ENCODE data around the gene MEPCE.
A peak's percentile ranks its signal among the peaks of the same experiment; 100 is the strongest.
"Not testable (repeated sequence)": the region's sequence is repeated elsewhere in the genome, so short reads cannot be mapped to it uniquely, and the experiment has no call there.

The MEPCE gene, protein sequence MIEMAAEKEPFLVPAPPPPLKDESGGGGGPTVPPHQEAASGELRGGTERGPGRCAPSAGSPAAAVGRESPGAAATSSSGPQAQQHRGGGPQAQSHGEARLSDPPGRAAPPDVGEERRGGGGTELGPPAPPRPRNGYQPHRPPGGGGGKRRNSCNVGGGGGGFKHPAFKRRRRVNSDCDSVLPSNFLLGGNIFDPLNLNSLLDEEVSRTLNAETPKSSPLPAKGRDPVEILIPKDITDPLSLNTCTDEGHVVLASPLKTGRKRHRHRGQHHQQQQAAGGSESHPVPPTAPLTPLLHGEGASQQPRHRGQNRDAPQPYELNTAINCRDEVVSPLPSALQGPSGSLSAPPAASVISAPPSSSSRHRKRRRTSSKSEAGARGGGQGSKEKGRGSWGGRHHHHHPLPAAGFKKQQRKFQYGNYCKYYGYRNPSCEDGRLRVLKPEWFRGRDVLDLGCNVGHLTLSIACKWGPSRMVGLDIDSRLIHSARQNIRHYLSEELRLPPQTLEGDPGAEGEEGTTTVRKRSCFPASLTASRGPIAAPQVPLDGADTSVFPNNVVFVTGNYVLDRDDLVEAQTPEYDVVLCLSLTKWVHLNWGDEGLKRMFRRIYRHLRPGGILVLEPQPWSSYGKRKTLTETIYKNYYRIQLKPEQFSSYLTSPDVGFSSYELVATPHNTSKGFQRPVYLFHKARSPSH

DNA sequence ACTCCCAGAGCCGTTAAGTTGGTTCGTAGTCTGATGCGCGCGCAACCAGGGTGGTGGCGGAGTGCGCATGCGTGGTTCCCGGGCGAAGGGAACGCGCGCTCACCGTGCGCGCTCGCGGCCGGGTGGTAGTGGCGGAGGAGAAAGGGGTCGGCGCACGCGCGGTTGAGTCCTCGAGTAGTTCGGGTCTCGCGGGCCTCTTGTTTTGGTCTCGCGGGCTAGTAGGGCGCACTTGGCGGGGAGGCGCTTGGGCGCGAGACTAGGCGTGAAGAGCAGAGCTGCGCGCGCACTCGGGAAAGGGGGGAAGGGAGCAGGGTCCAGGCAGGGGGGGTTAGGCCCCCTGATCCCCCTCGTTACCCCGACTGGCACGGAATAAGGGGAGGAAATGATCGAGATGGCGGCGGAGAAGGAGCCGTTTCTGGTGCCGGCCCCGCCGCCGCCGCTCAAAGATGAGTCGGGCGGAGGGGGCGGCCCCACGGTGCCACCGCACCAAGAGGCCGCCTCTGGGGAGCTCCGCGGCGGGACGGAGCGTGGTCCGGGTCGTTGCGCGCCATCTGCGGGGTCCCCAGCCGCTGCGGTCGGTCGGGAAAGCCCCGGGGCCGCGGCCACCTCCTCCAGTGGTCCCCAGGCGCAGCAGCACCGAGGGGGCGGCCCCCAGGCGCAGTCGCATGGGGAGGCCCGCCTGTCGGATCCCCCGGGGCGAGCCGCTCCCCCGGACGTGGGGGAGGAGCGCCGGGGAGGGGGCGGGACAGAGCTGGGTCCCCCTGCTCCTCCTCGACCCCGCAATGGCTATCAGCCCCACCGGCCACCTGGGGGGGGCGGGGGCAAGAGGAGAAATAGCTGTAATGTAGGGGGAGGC is at the start of gene MEPCE:
Gene MEPCE, plus strand, starts transcription at position 195 of the 856 bp plus-strand sequence. Its CDS starts 188 bp downstream, at position 383.
- DNase-seq, result peak; percentile 93

DNA sequence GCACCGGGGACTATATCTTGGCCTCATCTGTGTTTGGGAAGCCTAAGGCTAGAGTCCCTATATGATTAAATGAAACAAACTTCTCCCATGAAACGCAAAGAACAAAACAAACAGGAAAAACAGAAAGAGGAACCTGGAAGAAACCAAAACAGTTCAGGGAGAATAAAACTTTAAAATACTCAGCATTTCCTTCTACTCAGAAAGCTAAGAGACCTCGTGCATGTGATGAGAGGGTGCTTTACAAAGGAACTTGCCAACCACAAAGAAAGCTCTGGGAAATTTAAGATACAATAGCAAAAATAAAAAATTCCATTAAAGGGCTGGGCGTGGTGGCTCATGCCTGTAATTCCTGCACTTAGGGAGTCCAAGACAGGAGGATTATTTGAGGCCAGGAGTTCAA is 49.4 kb upstream of the MEPCE start:
- no peak for DNase-seq

DNA sequence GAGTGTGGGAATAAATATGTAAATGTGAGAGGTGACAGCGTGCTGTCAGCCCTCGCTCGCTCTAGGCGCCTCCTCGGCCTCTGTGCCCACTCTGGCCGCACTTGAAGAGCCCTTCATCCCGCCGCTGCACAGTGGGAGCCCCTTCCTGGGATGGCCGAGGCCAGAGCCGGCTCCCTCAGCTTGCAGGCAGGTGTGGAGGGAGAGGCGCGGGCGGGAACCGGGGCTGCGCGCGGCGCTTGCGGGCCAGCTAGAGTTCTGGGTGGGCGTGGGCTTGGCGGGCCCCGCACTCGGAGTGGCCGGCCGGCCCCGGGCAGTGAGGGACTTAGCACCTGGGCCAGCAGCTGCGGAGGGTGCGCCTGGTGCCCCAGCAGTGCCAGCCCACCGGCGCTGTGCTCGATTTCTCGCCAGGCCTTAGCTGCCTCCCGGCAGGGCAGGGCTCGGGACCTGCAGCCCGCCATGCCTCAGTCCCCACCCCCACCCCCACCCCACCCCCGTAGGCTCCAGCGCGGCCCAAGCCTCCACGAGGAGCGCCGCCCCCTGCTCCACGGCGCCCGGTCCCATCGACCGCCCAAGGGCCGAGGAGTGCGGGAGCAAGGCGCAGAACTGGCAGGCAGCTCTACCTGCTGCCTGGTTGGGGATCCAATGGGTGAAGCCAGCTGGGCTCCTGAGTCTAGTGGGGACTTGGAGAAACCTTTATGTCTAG is 47.9 kb upstream of the MEPCE start:
- not testable (repeated sequence) for DNase-seq

DNA sequence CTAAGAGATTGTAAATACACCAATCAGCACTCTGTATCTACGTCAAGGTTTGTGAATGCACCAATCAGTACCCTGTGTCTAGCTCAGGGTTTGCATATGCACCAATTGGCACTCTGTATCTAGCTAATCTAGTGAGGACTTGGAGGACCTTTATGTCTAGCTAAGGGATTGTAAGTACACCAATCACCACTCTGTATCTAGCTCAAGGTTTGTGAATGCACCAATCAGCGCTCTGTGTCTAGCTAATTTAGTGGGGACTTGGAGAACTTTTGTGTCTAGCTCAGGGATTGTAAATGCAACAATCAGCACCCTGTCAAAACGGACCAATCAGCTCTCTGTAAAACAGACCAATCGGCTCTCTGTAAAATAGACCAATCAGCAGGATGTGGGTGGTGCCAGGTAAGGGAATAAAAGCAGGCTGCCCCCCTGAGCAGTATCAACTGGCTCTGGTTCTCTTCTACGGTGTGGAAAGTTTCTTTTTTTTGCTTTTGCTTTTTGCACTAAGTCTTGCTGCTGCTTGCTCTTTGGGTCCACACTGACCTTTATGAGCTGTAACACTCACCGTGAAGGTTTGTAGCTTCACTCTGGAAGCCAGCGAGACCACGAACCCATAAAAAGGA is 47.3 kb upstream of the MEPCE start:
- peak; percentile 24 for DNase-seq

DNA sequence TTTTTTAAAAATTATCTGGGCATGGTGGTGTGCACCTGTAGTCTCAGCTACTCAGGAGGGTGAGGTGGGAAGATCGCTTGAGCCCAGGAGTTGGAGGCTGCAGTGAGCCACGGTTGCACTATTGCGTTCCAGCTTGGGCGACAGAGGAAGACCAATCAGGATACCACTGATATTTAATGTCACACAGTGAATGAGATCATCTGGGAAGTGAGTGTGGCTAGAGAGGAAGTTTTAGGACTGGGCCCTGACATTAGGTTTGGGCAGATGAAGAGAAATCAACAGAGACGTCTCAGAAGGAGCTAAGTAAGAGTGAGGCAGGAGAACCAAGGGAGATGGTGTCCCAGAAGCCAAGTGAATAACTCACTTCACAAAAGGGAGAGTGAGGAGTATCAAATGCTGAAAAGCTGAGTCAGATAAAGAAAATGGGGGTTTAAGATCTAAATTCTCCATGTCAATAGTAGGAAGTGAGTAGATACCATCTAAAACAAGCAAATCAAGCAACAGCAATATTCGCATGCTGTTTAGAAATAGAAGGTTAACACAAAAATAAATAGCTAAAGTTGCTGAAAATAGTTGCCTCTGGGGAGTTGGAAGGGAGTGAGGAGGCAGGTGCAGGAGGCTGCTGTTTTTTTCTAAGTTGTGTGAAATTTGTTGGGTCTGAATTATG is 44.9 kb upstream of the MEPCE start:
- DNase-seq, result no peak

DNA sequence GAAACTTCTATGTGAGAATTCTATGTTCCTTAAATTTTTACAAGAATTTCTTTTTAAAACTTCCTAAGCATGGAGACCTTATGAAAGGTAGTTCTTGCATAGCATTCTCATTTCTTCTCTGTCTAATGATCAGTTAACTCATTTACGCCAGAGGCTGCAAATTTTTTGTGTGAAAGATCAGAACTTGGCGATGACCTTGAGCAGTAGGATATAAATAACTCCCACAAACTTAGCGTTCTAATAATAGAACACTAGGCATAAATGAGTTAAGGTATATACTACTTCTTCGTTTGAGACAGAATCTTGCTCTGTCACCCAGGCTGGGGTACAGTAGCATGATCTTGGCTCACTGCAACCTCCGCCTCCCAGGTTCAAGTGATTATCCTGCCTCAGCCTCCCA is 42.7 kb upstream of the MEPCE start:
- no peak for DNase-seq

DNA sequence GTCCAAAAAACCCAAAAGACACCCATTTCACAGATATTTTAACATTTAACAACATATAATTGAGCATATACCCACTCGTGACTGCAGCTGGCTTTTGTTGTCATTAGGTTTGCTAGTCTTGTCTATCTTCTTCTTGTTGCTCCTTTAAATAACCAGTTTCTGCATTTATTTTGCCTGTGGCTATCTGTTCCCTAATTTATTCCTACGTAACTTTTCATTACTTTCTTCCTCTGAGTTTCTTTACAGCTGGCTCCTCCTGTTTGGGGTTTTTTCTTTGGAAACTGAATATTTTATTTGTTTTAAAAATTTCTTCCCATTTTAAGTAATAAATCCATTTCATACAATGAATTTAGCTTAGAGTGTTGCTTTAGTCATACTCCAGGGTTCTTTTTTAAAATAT is 41.9 kb upstream of the MEPCE start:
- no peak for DNase-seq

DNA sequence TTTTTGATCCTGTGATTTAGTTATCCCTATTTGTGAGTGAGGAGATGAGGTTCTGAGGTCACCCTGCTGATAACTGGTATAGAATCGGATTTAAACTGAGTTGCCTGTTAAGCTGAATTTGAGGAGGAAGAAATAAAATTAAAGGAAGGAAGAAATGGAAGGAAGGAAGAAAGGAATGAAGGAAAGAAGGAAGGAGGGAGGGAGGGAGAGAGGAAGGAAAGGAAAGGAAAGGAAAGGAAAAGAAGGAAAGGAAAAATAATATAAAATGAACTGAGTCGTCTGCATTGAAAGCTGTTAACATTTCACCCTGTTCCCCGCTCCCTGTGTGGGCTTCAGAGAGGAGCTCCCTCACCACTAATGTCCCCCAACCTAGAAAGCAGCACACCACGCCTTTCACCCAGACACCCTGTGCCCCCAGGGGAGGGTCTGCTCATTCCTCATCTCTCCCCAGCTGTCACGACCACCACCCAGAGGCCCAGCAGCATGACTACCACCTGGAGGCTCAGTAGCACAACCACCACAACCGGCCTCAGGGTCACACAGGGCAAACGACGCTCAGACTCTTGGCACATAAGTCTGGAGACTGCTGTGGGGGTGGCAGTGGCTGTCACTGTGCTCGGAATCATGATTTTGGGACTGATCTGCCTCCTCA is 40.1 kb upstream of the MEPCE start:
- no peak for DNase-seq

DNA sequence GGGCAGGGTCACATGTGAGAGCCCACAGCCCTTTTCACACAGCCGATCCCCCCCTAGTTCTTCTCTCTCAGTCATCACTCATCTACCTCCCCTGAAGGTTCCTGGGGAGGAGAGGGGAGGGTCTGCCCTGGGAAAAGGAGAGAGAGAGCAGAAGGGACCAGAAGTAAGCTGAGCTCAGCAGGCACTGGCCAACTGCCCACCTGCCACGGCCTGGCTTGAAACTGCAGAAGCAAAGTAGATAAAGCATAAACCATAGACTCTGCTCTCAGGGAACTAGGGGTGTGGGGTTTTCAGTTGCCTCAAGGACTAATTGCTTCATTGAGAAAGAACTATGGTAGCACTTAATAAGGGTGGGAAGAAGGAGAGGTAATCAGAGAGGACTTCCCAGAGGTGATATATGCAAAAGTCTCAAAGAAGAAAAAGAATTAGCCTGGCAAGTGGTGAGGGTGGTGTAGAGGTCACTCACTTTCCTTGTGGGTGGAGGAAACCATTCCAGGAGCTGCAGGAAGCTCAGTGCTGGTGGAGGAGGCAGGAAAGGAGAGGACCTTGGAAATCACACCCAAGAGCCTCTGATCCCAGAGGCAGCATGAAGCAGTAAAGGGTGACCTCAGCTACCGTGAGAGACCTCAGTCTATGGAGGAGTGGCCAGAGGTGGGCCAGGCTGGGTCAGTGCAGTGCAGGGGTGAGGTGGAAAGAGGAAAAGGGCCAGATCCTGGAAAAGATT is 39.2 kb upstream of the MEPCE start:
- DNase-seq, result no peak

DNA sequence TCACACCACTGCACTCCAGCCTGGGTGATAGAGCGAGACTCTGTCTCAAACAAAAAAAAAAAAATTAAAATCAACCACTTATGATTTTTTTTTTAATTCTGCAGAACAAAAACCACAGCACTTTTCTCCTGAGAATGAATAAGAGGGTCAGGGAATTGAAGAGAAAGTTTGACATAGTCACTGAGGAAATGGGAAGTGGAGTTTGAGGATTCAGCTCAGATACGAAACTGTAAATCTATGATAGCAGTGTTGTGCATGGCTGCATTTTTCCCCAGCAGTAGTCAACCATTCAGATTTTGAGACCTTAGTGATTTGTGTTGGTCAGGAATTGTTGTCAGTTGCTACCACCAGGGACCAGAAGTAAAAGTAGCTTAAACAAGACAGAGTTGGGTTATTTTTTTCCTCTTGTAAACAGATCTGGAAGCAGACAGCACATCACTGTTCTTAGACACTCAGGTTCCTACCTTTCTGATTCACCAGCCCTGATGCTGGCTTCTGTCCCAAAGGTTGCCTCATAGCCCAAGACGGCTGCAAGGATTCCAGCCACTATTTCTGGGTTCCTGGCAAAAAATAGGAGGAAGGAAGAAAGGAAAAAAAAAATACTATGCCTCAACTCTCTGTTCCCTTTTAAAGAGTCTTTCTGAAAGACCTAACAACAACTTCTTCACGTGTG is 36.3 kb upstream of the MEPCE start:
- DNase-seq, result no peak

DNA sequence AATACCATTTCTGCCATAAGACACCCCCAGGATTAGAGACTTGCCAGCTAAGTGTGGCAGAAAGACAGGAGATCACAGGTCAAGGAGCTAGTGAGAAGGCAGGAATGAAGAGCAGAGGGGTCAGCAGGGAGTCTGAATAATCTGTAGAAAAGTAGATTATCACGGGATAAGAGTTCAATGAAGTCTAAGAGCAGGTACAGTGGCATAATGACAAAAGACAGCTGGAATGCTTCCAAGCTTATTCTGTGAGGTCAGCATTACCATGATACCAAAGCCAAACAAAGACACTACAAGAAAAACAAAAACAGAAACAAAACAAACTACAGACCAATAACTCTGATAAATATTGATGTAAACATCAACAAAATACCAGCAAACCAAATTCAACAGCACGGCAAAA is 35.6 kb upstream of the MEPCE start:
- no peak for DNase-seq

DNA sequence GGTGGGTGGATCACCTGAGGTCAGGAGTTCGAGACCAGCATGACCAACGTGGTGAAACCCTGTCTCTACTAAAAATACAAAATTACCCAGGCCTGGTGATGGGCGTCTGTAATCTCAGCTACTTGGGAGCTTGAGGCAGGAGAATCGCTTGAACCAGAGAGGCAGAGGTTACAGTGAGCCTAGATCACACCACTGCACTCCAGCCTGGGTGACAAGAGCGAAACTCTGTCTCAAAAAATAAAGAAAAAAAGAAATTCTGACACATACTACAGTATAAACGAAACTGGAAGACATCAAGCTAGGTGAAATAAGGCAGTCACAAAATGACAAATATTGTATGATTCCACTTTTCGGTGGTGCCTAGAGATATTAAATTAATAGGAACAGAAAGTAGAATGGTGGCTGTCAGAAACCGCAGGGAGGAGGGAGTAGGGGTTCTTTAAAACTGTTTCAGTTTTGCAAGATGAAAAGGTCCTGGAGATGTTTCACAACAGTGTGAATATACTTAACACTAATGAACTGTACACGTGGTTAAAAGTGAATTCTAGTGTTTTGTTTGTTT is 33.1 kb upstream of the MEPCE start:
- peak; percentile 62 for DNase-seq

DNA sequence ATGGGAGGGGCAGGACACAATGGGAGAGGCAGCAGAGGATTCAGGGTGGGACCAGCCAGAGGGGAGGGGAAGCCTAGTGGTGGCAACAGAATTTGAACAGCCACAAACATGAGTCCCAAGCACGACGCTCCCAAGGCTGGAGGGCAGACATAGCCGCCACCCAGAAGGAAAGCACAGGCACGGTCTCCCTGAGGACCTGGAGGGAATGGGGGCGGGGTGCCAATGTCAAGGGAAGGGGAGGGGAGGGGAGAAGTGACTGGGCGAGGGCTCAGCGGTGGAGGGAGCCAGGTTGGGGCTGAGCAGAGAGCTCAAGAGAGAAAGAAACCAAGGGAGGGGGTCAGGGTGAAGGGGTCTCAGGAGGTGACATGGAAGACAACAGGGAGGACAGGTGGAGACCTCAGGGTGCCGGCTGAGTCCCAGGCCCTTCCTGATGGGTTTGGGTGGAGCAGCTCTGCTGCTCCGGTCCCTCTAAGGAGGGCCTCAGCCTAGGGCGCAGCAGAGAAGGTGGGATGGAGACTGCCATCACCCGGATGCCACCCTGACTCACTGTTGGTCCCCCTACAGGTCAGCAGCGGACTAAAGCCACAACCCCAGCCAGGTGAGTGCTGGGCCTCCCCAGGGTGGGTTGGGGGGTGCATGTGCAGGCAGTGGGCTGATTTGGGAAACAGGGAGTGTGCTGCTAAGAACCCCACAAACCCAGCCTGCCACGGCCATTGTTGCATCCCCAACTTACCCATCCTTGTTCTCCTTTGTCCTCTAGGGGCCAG is 32.1 kb upstream of the MEPCE start:
- DNase-seq, result no peak

DNA sequence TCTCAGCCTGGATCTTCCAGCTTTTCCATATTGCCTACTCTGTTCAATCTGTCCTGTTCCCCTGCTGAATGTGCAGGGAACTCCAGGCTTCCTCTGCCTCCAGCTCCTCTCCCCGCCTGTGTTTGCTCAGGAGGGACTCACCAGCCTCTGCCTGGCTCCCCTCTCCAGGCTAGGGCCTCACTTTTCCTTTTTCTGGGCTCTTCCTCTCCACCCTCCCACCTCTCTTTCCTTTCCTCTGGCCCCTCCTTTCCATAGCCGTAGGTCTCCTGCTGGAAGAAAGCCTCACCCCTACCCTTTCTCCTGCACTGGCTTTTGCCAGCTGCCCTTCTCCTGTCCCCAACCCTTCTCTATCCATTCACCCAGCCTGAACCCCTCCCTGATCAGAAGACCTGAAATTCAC is 31.4 kb upstream of the MEPCE start:
- no peak for DNase-seq

DNA sequence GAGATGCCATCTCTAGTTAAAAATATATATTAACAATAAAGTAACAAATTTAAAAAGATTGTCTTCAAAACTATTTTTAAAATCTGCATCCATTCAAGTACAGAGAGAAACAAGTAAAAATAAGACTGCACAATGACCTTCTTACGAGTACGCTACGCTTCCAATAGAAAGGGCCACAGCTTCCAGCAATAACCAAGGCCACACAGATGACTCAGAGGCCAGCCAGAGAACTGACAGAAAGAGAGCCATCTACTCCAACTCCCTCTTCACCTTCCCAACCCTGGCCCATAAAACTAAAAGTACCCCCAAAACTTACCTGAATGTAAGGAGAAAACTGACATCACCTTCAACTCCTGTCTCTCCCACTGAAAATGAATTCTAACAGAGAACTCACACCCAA is 29.6 kb upstream of the MEPCE start:
- no peak for DNase-seq

DNA sequence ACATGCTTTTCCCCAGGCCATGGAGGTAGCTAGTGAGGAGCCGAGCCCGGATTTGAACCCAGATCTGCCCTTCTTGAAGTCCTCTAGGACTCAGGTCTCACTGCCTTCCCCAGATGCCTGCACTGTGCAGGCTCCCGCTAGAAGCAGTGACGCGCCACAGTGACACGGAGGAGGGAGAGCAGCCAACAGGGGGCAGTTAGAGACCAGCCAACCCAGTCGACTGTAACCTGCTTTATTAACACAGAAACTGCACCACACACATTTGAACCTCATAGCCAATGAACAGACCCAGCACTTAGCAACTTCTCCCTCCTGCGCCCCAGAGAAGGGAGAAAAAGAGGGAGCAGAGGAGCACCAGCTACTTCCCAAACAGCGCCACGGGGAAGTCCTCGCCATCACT is 29.0 kb upstream of the MEPCE start:
- no peak for DNase-seq

DNA sequence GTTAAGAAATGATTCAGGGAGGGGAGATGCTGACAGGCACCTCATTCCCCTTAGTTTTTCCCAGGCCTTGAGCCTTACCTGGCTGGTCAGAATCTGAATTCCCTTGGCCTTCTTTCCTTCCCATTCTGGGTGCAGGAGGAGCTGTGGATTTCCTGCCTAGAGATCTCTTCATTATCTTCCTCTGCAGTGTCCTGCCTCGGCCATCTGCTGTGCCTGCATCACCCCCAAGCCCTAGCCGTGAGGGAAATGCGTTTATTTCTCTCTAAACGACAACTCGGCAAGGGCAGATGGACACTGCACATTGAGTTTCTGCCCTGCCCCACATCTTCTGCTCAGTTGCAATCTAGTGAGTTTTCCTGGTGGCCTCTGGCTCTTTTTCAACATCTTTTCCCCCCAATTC is 27.8 kb upstream of the MEPCE start:
- no peak for DNase-seq

DNA sequence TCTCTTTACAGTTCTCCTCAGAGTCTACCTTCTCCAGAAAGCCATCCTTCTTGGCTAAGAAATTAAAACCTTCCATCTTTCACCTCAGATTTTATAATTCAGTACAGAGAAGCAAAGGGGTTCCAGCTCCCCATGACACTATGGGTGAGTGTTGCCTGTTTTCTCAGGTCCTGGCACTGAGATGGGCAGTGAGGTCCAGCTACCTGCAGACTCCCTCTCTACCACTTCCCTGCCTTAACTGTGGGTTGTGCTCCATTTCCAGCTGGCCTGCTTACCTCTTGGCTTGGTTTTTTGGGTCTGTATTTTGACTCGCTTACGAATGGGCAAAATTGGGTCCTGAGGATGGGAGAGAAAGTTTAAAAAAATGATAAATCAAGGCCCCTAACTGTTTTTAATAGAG is 27.4 kb upstream of the MEPCE start:
- no peak for DNase-seq

DNA sequence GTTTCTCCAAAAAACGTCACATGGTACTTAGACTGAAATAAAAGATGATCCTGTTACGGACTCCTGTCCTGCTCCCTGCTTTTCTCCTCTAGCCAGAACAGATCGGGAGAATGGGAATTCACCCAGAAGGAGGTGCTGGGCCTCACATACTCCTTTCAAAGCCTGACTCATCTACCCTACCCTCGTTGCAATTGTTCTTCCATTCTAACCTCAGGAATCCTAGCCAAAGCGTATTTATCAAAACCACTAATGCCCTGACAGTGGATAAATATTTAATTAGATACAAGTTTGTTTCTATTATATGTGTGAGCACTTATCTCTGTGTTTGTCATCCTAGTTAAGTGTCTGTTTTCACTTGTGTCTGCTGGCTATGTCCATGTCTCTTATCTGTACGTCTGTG is 22.9 kb upstream of the MEPCE start:
- no peak for DNase-seq

Measured in CD4-positive, alpha-beta T cell treated with Interleukin-10 for 1 hour (primary cell).